Glomerular visceral epithelial cell (primary cell): ENCODE data around the gene REEP3.
"Not testable (repeated sequence)": the region's sequence is repeated elsewhere in the genome, so short reads cannot be mapped to it uniquely, and the experiment has no call there.

Experiments used
- DNase-seq: peaks from one replicate; pipeline ENCODE4 v3.0.0-alpha.2; 2016; ENCODE audit errors: extremely low spot score

The REEP3 gene

GRCh38 chr10:63549810-63550209, 28.6 kb downstream of the REEP3 start:
- no peak for DNase-seq

DNA sequence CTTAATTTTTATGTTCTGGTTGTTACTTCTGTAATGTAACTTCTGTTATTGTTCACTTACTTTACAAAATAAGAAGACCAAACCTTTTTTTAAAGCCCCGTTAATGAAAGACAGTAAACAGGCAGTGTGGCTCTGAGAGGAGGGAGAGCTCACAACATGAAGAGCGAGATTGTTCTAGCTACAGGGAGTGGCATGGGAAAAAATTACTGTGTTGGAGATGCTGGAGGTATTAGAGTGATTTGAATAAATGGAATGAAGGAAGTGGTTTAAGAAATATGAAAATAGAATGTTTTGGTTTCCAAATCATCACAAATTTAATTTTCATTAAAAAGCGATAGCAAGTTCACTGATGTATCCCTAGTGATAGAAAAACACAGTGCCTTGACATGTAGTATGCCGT, 31.8 kb downstream of the REEP3 start:
- DNase-seq = peak; percentile 34

- DNase-seq = no peak
These were observed 32.3 kb downstream of the REEP3 start for GRCh38 chr10:63553473-63553872.

DNA sequence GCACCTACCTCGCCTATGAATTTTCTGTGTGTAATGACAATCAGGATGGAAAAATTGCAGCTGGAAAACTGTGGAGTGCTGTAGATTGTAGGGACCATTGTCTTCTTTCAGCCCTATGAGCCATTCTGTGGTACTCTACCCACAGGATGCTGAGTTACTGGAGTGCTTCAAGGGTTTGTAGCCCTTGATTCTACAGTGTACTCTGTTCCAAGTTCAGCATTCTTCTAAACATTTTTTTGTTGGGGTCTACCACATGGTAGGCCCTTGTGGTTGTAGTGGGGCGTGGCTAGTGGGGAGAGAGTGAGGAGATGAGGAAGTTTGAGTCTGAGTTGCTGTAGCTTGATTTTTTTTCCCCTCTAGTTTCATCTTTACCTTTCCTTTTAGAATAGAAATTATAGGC, 33.5 kb downstream of the REEP3 start:
- DNase-seq = peak; percentile 87

GRCh38 chr10:63555330-63555729, 34.1 kb downstream of the REEP3 start:
- no peak for DNase-seq

- DNase-seq = no peak
These were observed 37.1 kb downstream of the REEP3 start for GRCh38 chr10:63558132-63558784.

DNA sequence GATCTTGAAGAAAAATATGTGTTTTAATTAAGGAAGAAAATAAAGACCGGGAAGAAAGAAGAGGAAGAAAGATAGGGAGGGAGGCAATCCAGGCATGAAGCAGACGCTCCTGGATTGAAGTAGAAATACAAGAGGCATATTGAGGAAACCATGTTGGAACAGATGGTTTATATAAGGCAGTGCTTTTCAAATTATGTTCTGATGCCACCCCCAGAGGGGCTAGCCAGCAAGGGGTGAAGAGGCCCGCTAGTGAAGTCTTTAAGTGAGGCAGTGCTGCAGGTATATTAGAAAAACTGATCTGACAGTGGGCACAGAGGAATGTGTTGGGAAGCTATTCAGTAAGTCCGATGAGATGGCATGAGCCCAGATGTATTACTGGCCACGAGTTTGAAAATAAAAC, 40.1 kb downstream of the REEP3 start:
- DNase-seq = no peak

DNA sequence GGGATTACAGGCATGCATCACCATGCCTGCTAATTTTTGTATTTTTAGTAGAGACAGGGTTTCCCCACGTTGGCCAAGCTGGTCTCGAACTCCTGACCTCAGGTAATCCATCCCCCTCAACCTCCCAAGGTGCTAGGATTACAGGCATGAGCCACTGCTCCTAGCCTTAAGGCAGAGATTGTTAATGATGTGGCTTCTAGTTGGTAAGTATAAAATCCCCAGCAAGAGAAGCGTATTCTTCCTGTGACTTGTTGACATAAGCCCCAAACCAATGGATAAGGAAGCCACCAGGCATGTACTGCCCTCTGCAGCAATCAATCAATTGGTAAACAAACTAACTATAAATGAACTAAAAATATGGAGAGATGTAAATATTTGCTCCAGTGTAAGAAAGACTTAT, 41.2 kb downstream of the REEP3 start:
- DNase-seq = no peak

DNA sequence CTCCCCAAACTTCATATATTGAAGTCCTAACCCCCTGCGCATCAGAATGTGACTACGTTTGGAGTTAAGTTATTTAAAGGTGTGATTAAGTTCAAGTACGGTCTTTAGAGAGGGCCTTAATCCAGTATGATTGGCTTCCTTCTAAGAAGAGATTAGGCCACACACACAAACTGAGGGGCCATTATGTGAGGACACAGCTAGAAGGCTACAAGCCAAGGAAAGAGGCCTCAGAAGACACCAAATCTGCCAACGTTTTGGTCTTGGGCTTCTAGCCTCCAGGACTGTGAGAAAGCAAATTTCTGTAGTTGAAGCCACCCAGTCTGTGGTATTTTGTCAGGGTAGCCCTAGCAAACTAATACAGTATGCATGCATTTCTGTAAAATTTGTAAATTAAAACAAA, 41.7 kb downstream of the REEP3 start:
- no peak for DNase-seq

DNA sequence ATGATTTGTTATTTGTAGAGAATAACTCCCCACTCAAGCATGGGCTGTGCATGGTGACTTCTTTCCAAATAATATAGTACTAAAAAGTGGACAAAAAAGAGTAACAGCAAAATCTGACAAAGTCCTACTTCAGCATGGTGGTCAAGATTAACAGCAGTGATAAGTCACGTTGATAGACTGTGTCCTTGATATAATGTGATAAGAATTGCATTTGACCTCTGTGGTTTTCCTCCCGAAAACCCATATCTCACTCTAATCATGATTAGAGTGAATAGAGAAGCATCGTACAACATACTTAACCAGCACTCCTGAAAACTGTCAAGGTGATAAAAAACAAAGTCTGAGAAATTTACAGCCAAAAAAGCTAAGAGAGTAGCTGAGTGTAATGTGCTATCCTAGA, 42.4 kb downstream of the REEP3 start:
- DNase-seq = no peak

- not testable (repeated sequence) for DNase-seq
These were observed 43.5 kb downstream of the REEP3 start for GRCh38 chr10:63564731-63565130.

GRCh38 chr10:63573068-63573697, 52.0 kb downstream of the REEP3 start:
- no peak for DNase-seq

DNA sequence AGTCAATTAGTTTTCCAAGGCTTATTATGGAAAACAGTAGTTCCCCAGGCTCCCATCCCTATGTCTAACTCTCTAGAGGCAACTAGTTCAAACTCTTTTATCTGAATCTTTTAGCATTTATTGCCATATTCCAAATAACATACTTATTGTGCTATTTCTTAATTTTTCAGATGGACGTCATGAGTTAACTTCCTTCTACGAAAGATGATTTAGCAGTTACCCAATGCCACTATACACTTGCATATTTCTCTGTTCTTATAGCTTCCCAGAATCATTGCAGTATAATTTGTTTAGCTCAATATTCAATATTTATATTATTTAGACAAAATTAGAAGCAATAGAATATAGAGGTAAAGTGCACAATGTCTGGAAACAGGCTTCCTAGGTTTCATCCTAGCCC, 52.8 kb downstream of the REEP3 start:
- no peak for DNase-seq

DNA sequence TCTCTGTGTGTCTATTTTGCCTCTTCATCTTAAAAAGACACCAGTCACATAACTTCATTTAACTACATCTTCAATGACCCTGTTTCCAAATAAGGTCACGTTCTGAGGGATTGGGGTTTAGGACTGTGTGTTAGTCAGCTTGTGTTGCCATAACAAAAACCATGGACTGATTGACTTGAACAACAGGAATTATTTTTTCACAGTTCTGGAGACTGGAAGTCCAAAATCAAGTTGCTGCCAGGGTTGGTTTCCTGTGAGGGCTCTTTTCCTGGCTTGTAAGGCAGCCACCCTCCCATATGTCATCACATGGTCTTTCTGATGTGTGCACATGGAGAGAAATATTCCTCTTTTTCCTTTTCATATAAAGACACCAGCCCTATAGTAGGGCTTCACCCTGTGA, 55.3 kb downstream of the REEP3 start:
- DNase-seq = no peak

- DNase-seq = no peak
These were observed 57.3 kb downstream of the REEP3 start for GRCh38 chr10:63578501-63578900.

- DNase-seq = no peak
These were observed 58.3 kb downstream of the REEP3 start for GRCh38 chr10:63579371-63580014.

DNA sequence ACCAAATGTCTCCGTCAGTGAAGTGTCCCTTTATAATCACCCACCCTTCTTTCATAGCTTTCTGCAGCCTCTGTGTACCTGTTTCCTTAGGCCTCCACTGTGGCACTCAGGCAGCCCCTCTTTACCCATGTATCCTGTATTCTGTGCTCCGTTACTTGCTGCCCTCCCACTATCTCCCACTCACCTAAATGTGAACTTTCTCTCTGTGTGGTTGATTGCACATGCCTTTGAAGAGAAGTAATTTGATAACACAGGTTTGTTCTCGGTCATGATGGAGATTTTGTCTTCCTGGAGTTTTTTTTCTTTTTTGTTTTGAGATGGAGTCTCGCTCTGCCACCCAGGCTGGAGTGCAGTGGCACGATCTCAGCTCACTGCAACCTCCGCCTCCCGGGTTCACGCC, 61.5 kb downstream of the REEP3 start:
- no peak for DNase-seq

DNA sequence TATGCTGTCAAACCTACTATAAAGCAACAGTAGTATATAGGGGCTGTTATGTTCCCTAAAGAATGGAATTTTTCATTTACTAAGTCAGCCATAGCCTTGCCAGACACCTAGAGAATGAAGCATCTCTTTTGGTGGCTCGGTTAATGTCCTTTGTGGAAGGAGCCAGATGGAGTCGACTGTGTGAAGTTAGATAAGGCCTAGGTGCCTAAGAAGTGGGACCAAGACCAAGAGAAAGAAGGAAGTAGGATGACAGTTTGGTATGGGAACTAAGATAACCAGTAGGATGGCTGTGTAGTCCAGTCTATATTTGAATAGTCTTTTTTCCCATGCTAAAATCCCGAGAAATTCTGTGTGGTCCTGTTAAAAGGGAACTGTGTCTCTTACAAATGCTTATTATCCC, 62.2 kb downstream of the REEP3 start:
- no peak for DNase-seq

GRCh38 chr10:63583909-63584724, 62.9 kb downstream of the REEP3 start:
- no peak for DNase-seq

DNA sequence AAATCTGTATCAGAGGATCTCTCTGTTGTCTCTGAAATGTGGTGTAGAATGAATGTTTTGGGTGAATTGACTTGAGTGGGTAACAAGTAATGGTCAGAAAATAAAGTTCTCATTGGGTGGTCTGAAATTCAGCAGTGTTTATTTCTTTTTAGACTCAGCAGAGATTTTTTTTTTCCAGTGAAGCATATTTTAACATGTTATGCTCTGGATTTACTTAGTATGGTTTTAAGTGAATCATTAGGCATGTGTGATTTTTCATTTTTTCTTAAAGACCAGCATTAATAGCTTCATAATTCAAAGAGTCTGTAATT, 63.5 kb downstream of the REEP3 start:
- no peak for DNase-seq

DNA sequence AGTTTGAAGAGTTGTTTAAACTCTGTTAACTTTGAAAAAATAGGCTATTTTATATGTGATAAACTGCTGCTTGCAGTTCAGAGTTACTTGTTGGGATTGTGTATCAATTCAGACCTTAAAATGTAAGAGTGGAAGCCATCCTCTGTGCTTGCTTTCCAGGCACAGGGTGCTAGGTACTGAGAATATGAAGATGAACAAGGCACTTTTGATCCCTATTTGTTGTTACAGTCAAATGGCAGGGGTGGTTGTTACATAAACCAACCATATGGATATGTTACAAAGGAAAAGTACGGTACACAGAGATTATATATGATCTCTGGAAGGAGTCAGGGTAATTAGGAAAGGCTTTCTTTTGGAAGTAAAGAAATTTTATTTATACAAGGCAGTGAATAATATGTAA, 63.8 kb downstream of the REEP3 start:
- no peak for DNase-seq

DNA sequence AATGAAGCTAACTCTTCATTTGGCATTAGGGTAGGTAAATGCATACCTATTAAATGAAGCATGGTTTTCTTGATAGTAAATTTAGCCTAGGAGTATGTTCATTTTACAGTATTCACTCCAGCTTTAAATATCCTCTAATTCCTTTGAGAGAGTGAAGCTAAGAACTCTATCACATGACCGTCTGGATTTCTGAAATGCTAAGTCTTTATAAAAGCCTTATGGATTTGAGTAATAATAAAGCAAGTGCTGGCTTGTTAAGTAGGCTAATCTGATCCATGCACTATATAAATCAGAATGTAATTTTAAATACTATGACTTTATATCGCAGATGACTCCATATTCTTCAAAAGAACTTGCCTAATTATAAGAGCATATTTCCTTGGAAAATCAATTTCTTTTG, 64.8 kb downstream of the REEP3 start:
- no peak for DNase-seq

GRCh38 chr10:63587191-63587590, 66.0 kb downstream of the REEP3 start:
- no peak for DNase-seq
